Measurements from ENCODE around the gene TMEM212. TPM values are rescaled to one million over a fixed set of nuclear protein-coding genes. Genes with fewer than 3 reads are reported as not detected.

The TMEM212 gene
- total and polyA plus RNA-seq, 2 experiments from 2014 or later: not detected

DNA sequence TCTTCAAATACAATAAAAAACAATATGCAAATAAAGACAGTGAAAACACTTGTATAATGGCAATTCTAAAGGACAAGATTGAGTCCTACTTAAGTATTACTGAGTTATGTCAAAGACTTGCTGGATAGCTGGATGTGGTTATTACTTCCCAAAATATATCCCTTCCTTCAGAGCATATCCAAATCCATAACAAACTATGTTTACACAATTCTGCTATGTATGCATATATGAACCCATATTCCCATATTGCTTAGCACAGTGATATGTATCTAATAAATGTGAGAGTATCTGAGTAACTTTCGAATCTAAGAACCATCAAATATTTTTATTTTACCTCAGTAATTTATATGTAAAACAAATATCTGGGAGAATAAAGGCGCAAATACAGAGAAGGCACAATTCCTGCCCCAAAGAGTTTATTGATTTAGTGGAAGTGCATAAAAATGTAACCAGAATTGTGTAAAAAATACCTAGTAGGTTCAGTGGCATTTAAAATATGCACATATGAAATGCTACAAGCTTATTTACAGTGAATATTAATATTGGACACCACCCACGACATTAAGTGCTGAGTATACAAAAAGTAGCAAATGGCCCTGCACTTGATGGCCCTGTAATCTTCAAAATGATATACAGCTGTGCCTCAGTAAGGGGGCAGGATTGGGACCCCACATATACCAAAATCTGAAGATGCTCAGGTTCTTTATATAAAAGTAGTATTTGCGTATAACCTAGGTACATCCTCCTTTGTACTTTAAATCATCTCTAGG, 37.1 kb downstream of the TMEM212 start:
- H3K9me3 ChIP-seq (ENCODE audit: low read depth): no peaks in the 10 kb centered on the region
- peaks cover 29% of the 10 kb centered on the region for H3F3A ChIP-seq (ENCODE audit: insufficient read depth)
- no peak overlapping the region for H3K9ac ChIP-seq
- no peak overlapping the region for H3K4me3 ChIP-seq
- no peaks in the 10 kb centered on the region for H3K9me2 ChIP-seq (ENCODE audit: insufficient read depth)
- no peak overlapping the region for H3K27ac ChIP-seq
- H4K20me1 ChIP-seq (ENCODE audit: insufficient read depth): no peaks in the 10 kb centered on the region
- H3K27me3 ChIP-seq (replicated peaks; ENCODE audit: insufficient read depth): no peaks in the 10 kb centered on the region
- TF ChIP-seq EZH2 (IDR thresholded peaks at IDR 0.05; ENCODE audit: insufficient read depth, poor library complexity, severe bottlenecking) (no peak), EZH2phosphoT487 (IDR thresholded peaks at IDR 0.05; ENCODE audit: insufficient read depth, low read depth) (no peak)
- H3K4me1 ChIP-seq (ENCODE audit: insufficient read depth): peaks cover 37% of the 10 kb centered on the region
- no peak overlapping the region for H3K4me2 ChIP-seq (ENCODE audit: unreplicated experiment)
- H3K36me3 ChIP-seq (ENCODE audit: low read depth): no peaks in the 10 kb centered on the region
- H2AFZ ChIP-seq: no peak overlapping the region
- WGBS, 2 experiments (ENCODE audit: low coverage in 1 of 2, low lambda C conversion rate in 2 of 2, missing lambda C conversion rate in 2 of 2): 78 to 83% methylated on average over 4 of the region's 4 CpGs
- no peak for DNase-seq
- in situ Hi-C loops (cut with MboI): no loop called here
- H3K79me2 ChIP-seq (ENCODE audit: insufficient read depth): no peaks in the 10 kb centered on the region

DNA sequence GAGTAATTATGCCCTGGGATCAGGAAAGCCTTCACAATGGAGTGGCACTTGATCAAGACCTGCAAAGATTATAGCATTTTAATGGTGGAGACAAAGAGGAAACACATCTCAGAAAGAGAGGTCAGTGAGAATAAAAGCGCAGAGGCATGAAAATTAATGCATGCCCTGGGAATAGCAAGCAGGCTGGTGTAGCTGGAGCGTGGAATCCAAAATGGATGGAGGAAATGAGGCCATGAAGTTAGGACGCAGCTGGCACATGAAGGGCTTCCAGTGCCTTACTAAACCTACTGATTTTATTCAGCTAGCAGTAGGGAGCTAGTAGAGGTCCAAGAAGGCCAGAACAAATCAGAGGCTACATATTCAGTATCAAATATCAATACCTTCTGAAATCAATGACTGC, 38.1 kb downstream of the TMEM212 start:
- peaks cover 27% of the 10 kb centered on the region for H3K4me1 ChIP-seq (ENCODE audit: insufficient read depth)
- 92 to 97% methylated on average over 3 of the region's 3 CpGs for WGBS, 2 experiments (ENCODE audit: low coverage in 1 of 2, low lambda C conversion rate in 2 of 2, missing lambda C conversion rate in 2 of 2)
- H3K9me2 ChIP-seq (ENCODE audit: insufficient read depth): no peaks in the 10 kb centered on the region
- no peaks in the 10 kb centered on the region for H3K79me2 ChIP-seq (ENCODE audit: insufficient read depth)
- H3K27me3 ChIP-seq (replicated peaks; ENCODE audit: insufficient read depth): no peaks in the 10 kb centered on the region
- H3K36me3 ChIP-seq (ENCODE audit: low read depth): no peaks in the 10 kb centered on the region
- no peak overlapping the region for H3K4me3 ChIP-seq
- no peak overlapping the region for H3K27ac ChIP-seq
- TF ChIP-seq EZH2phosphoT487 (IDR thresholded peaks at IDR 0.05; ENCODE audit: insufficient read depth, low read depth): no peak
- TF ChIP-seq EZH2 (IDR thresholded peaks at IDR 0.05; ENCODE audit: insufficient read depth, poor library complexity, severe bottlenecking): no peak
- in situ Hi-C loops (cut with MboI): no loop called here
- no peak overlapping the region for H2AFZ ChIP-seq
- H3F3A ChIP-seq (ENCODE audit: insufficient read depth): peaks cover 20% of the 10 kb centered on the region
- H3K4me2 ChIP-seq (ENCODE audit: unreplicated experiment): no peak overlapping the region
- no peak for DNase-seq
- H3K9me3 ChIP-seq (ENCODE audit: low read depth): no peaks in the 10 kb centered on the region
- no peaks in the 10 kb centered on the region for H4K20me1 ChIP-seq (ENCODE audit: insufficient read depth)
- H3K9ac ChIP-seq: no peak overlapping the region

DNA sequence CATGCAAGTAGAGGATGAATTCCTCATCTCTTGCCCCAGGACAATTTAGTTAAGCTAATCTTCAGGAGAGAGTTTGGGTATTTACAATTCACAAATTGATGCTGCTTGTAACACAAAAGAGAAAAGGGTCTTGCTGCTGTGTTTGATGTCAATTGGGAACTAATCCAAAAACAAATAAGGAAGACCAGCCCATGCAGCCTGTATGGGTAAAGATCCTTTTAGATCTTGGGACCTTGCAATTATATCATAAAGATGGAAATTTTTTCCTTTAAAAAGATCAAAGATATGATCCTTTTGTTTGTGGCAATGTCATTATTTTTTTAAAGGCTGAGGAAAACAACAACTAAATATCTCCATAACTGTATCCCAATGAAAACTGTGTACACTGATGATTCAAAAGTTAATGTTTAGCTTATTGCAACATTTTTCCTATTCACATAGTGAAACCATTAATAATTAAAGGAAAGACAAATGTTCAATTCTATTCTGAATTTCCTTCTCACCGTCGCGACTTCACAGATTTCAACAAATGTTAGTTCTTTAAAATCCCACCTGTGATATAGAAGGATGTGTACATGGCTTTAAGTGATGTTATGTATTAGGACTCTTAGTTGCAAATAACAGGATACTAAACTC, 40.2 kb downstream of the TMEM212 start:
- Histone ChIP-seq H3K4me1 (ENCODE audit: insufficient read depth) (peaks cover 11% of the 10 kb centered on the region), H3K9ac (no peak overlapping the region), H3K4me3 (no peak overlapping the region), H2AFZ (no peak overlapping the region), H3K9me3 (ENCODE audit: low read depth) (no peaks in the 10 kb centered on the region), H3K4me2 (ENCODE audit: unreplicated experiment) (no peak overlapping the region), H3K27me3 (replicated peaks; ENCODE audit: insufficient read depth) (no peaks in the 10 kb centered on the region), H3K36me3 (ENCODE audit: low read depth) (no peaks in the 10 kb centered on the region), H3F3A (ENCODE audit: insufficient read depth) (peaks cover 11% of the 10 kb centered on the region), H4K20me1 (ENCODE audit: insufficient read depth) (no peaks in the 10 kb centered on the region), H3K9me2 (ENCODE audit: insufficient read depth) (no peaks in the 10 kb centered on the region), H3K27ac (no peak overlapping the region), H3K79me2 (ENCODE audit: insufficient read depth) (no peaks in the 10 kb centered on the region)
- in situ Hi-C loops (cut with MboI): no loop called here
- TF ChIP-seq EZH2phosphoT487 (IDR thresholded peaks at IDR 0.05; ENCODE audit: insufficient read depth, low read depth) (no peak), EZH2 (IDR thresholded peaks at IDR 0.05; ENCODE audit: insufficient read depth, poor library complexity, severe bottlenecking) (no peak)
- DNase-seq: no peak
- 96 to 99% methylated on average over 3 of the region's 3 CpGs for WGBS, 2 experiments (ENCODE audit: low coverage in 1 of 2, low lambda C conversion rate in 2 of 2, missing lambda C conversion rate in 2 of 2)

DNA sequence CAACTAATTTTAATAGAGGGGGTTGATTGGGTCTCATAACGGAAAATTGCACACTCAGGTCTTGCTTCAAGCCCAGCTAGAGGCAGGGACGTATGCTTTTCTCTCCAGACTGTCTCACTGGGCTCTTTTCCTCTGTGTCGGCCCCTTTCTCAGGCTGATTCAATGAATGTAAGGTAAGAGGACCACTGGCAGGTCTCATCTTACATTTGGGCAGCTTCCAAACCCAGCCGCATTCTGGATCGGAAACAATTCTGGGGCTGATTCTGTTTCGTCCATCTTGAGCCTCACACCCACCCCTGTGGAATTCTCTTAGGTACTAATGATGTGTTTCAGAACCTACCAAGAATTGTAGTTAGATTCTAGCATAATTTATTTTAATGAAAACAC, 40.7 kb downstream of the TMEM212 start:
- H4K20me1 ChIP-seq (ENCODE audit: insufficient read depth): no peaks in the 10 kb centered on the region
- H3K9ac ChIP-seq: no peak overlapping the region
- no peaks in the 10 kb centered on the region for H3K9me3 ChIP-seq (ENCODE audit: low read depth)
- no peak overlapping the region for H3K4me2 ChIP-seq (ENCODE audit: unreplicated experiment)
- peaks cover 6% of the 10 kb centered on the region for H3F3A ChIP-seq (ENCODE audit: insufficient read depth)
- H3K27me3 ChIP-seq (replicated peaks; ENCODE audit: insufficient read depth): no peaks in the 10 kb centered on the region
- H3K4me3 ChIP-seq: no peak overlapping the region
- no peak overlapping the region for H2AFZ ChIP-seq
- no peak for TF ChIP-seq EZH2 (IDR thresholded peaks at IDR 0.05; ENCODE audit: insufficient read depth, poor library complexity, severe bottlenecking)
- no peaks in the 10 kb centered on the region for H3K9me2 ChIP-seq (ENCODE audit: insufficient read depth)
- no peaks in the 10 kb centered on the region for H3K36me3 ChIP-seq (ENCODE audit: low read depth)
- H3K27ac ChIP-seq: no peak overlapping the region
- peaks cover 5% of the 10 kb centered on the region; the same call in 1 of the 2 replicates for H3K4me1 ChIP-seq (ENCODE audit: insufficient read depth)
- 84 to 86% methylated on average over 6 of the region's 6 CpGs for WGBS, 2 experiments (ENCODE audit: low coverage in 1 of 2, low lambda C conversion rate in 2 of 2, missing lambda C conversion rate in 2 of 2)
- DNase-seq: no peak
- in situ Hi-C loops (cut with MboI): no loop called here
- H3K79me2 ChIP-seq (ENCODE audit: insufficient read depth): no peaks in the 10 kb centered on the region

Measured in GM23248 (cell line).